Chondrocyte (in vitro differentiated cells): ENCODE results near the gene RASL10B. TPM values are rescaled to one million over a fixed set of nuclear protein-coding genes. Genes with fewer than 3 reads are reported as not detected.
"Not testable (repeated sequence)": the region's sequence is repeated elsewhere in the genome, so short reads cannot be mapped to it uniquely, and the experiment has no call there.

Experiments used
- DNase-seq: peaks from one replicate; pipeline ENCODE4 v3.0.0; 2021; ENCODE audit warnings: mixed read lengths, low spot score
- H3K27ac Mint-ChIP-seq: one replicate; pipeline ENCODE4 v1.8.0; 2021; ENCODE audit warnings: mild to moderate bottlenecking, moderate library complexity, mixed read lengths; ENCODE audit not compliant: unreplicated experiment
- H3K27me3 Mint-ChIP-seq: 2 replicates; pipeline ENCODE4 v1.8.0; 2021; ENCODE audit warnings: low read depth, mixed read lengths
- H3K36me3 Mint-ChIP-seq: 2 replicates; pipeline ENCODE4 v1.8.0; 2021; ENCODE audit warnings: low read depth, mixed read lengths
- H3K4me1 Mint-ChIP-seq: 2 replicates; pipeline ENCODE4 v1.8.0; 2021; ENCODE audit warnings: low read depth, mild to moderate bottlenecking, mixed read lengths
- H3K4me3 Mint-ChIP-seq: one replicate; pipeline ENCODE4 v1.8.0; 2021; ENCODE audit warnings: mild to moderate bottlenecking, moderate library complexity, mixed read lengths; ENCODE audit not compliant: unreplicated experiment
- H3K9me3 Mint-ChIP-seq: 2 replicates; pipeline ENCODE4 v1.8.0; 2021; ENCODE audit warnings: low read depth, mixed read lengths
- total RNA-seq: library from RNA; stranded (reverse); gene quantifications from 3 replicates; pipeline ENCODE4 v1.2.1, GENCODE V29; 2021
- TF ChIP-seq, protein P1 (sequence below): fragments of 200-600 bp; sonication (generic); IDR thresholded peaks from 2 replicates; pipeline ENCODE4 v1.5.0; 2021; ENCODE audit warnings: antibody characterized with exemption, mild to moderate bottlenecking, moderate library complexity

RASL10B gene
- total RNA-seq, 1 donor from 2014 or later = 21.3 TPM

- peaks cover 15% of the 10 kb centered on the region for H3K4me1 Mint-ChIP-seq
- TF ChIP-seq, protein P1, sequence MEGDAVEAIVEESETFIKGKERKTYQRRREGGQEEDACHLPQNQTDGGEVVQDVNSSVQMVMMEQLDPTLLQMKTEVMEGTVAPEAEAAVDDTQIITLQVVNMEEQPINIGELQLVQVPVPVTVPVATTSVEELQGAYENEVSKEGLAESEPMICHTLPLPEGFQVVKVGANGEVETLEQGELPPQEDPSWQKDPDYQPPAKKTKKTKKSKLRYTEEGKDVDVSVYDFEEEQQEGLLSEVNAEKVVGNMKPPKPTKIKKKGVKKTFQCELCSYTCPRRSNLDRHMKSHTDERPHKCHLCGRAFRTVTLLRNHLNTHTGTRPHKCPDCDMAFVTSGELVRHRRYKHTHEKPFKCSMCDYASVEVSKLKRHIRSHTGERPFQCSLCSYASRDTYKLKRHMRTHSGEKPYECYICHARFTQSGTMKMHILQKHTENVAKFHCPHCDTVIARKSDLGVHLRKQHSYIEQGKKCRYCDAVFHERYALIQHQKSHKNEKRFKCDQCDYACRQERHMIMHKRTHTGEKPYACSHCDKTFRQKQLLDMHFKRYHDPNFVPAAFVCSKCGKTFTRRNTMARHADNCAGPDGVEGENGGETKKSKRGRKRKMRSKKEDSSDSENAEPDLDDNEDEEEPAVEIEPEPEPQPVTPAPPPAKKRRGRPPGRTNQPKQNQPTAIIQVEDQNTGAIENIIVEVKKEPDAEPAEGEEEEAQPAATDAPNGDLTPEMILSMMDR = no peak
- no peak overlapping the region for H3K4me3 Mint-ChIP-seq
- H3K36me3 Mint-ChIP-seq = peaks cover 11% of the 10 kb centered on the region
- DNase-seq = no peak
- H3K9me3 Mint-ChIP-seq = no peaks in the 10 kb centered on the region
- H3K27ac Mint-ChIP-seq = no peak overlapping the region
- H3K27me3 Mint-ChIP-seq = no peaks in the 10 kb centered on the region
These were observed 36.5 kb upstream of the RASL10B start for GRCh38 chr17:35694906-35695305.

- TF ChIP-seq, protein P1 = no peak
- DNase-seq = no peak
- H3K9me3 Mint-ChIP-seq = no peaks in the 10 kb centered on the region
- H3K36me3 Mint-ChIP-seq = peaks cover 5% of the 10 kb centered on the region
- H3K27me3 Mint-ChIP-seq = no peaks in the 10 kb centered on the region
- H3K4me1 Mint-ChIP-seq = peaks cover 15% of the 10 kb centered on the region
- no peak overlapping the region for H3K4me3 Mint-ChIP-seq
- no peak overlapping the region for H3K27ac Mint-ChIP-seq
These were observed 35.8 kb upstream of the RASL10B start for GRCh38 chr17:35695613-35696012.

DNA sequence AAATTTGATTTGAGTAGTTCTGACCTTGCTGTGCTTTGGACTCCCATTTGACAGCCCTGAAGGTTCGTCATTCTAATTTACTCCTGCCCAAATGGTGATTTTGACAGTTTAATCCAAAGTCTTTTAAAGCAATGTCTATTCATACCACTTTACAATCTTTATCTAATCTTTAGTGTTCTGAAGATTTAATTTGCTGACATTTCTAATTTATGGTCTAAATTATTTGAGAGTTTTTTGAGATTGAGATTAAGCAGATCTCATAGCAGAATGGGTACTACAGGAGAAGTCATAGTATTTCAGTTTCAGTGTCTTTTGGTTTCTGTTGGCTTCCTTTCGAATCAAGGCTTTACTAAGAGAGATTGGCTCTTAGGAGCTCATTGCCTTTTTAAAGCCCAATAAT, 32.6 kb upstream of the RASL10B start:
- no peaks in the 10 kb centered on the region for H3K27me3 Mint-ChIP-seq
- peaks cover 29% of the 10 kb centered on the region for H3K4me1 Mint-ChIP-seq
- peaks cover 7% of the 10 kb centered on the region for H3K36me3 Mint-ChIP-seq
- TF ChIP-seq, protein P1 = no peak
- H3K27ac Mint-ChIP-seq = no peak overlapping the region
- H3K4me3 Mint-ChIP-seq = no peak overlapping the region
- H3K9me3 Mint-ChIP-seq = no peaks in the 10 kb centered on the region
- no peak for DNase-seq

- H3K9me3 Mint-ChIP-seq = no peaks in the 10 kb centered on the region
- TF ChIP-seq, protein P1 = no peak
- H3K36me3 Mint-ChIP-seq = peaks cover 7% of the 10 kb centered on the region
- no peak for DNase-seq
- no peaks in the 10 kb centered on the region for H3K27me3 Mint-ChIP-seq
- H3K4me1 Mint-ChIP-seq = peaks cover 29% of the 10 kb centered on the region
- H3K27ac Mint-ChIP-seq = no peak overlapping the region
- no peak overlapping the region for H3K4me3 Mint-ChIP-seq
These were observed 31.3 kb upstream of the RASL10B start for GRCh38 chr17:35700150-35700549.

DNA sequence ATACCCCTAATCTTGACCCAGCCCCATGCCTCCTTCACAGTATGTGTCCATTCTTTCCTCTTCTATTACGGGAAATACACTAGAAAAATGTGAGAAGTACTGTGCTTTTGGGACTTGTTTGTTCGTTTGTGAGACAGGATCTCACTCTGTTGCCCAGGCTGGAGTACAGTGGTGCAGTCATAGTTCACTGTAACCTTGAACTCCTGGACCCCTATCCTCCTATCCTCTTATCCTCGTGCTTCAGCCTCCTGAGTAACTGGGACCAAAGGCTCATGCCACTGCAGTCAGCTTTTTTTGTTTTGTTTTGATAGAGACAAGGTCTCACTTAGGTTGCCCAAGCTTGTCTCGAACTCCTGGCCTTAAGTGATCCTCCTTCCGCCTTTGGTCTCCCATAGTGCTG, 29.9 kb upstream of the RASL10B start:
- peak overlapping the region; percentile 83 for H3K27ac Mint-ChIP-seq
- DNase-seq = no peak
- no peaks in the 10 kb centered on the region for H3K27me3 Mint-ChIP-seq
- H3K36me3 Mint-ChIP-seq = peaks cover 4% of the 10 kb centered on the region
- no peak overlapping the region for H3K4me3 Mint-ChIP-seq
- H3K4me1 Mint-ChIP-seq = peaks cover 34% of the 10 kb centered on the region
- TF ChIP-seq, protein P1 = no peak
- no peaks in the 10 kb centered on the region for H3K9me3 Mint-ChIP-seq

- H3K9me3 Mint-ChIP-seq, H3K27ac Mint-ChIP-seq, H3K27me3 Mint-ChIP-seq, H3K4me3 Mint-ChIP-seq, DNase-seq, H3K36me3 Mint-ChIP-seq: not testable (repeated sequence)
- peaks cover 33% of the 10 kb centered on the region for H3K4me1 Mint-ChIP-seq
These were observed 28.1 kb upstream of the RASL10B start for GRCh38 chr17:35703308-35703707.
